ENCODE measurements around the gene SAMD4B. TPM values are rescaled to one million over a fixed set of nuclear protein-coding genes. Genes with fewer than 3 reads are reported as not detected.

Gene SAMD4B
- total RNA-seq, 1 experiment from 2014 or later: 57.4 TPM

DNA sequence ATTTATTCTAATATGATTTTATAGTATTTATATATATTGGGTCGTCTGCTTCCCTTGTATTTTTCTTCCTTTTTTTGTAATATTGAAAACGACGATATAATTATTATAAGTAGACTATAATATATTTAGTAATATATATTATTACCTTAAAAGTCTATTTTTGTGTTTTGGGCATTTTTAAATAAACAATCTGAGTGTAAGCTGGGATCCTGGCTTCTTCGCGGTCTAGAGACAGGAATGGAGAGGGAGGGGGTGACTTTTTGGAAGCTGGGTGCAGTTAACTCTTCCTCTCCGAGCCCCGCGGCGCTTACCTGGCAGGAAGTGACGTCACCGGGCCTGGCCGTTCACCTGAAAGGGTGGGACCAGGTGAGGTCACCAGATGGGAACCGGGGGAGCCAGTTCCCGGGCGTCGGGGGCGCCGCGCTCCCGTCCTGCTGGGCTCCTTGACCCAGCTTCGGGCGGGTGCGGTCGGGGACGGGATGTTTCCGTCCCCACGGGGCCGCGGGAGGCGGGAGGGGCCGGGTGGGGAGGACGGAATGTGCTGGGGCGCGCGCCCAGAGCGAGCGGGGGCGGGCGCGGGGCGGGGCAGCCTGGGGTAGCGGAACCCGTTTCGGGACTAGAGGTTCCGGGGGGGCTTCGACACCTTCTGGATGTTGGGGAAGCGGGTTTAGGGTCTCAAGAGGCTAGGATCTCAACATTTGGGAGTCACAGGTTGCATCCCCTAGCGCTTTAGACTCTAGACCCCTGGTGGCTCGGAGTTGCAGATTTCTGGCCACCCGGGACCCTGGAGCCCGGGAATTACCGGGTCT lies 67.2 kb downstream of the SAMD4B start:
- DNase-seq (ENCODE audit: low read depth): peak; percentile 76

- DNase-seq (ENCODE audit: low read depth): peak; percentile 67
Observed at GRCh38 chr19:39410017-39410830, 68.0 kb downstream of the SAMD4B start.

DNA sequence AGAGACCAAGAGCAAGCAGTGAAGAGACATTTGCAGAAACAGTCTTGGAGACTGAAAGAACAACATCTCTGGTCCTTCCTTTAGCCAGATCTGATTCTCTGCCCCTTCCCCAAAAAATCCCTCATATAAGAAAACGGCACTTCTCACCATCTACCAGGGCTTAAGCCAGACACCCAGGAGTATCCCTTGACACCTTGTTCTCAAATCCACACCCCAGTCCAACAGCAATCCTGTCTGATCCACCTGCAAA lies 68.5 kb downstream of the SAMD4B start:
- no peak for DNase-seq (ENCODE audit: low read depth)

GRCh38 chr19:39411081-39411831 lies 69.0 kb downstream of the SAMD4B start:
- DNase-seq (ENCODE audit: low read depth): no peak

- DNase-seq (ENCODE audit: low read depth): peak; percentile 90
Observed at GRCh38 chr19:39411832-39412099, 69.5 kb downstream of the SAMD4B start.

- peak; percentile 98 for DNase-seq (ENCODE audit: low read depth)
Observed at GRCh38 chr19:39412100-39412866, 70.1 kb downstream of the SAMD4B start, which contains the start of gene PLEKHG2. TSS of gene PLEKHG2 (plus strand) at chr19:39412669. CDS start at chr19:39414087, 1,418 bp downstream.

DNA sequence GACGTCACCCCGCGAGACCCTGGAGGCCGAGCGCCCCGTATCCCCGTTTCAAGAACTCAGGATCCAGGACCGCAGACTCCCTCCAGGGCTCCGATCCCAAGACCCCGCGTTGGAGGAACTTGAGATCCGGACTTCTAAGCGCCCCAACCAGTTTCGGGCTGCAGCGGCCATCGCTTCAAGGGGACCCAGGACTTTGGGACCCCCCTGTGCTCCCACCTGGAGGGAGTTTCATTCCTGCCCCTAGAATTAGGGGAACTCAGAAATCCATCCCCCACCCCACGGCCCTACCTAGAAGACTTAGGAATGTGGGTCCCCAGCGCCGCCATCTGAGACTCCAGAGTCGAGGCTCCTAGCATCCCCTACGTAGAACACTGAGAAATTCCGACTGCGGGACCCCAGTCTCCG lies 70.6 kb downstream of the SAMD4B start:
- no peak for DNase-seq (ENCODE audit: low read depth)

GRCh38 chr19:39413272-39413910 lies 71.2 kb downstream of the SAMD4B start:
- peak; percentile 56 for DNase-seq (ENCODE audit: low read depth)

DNA sequence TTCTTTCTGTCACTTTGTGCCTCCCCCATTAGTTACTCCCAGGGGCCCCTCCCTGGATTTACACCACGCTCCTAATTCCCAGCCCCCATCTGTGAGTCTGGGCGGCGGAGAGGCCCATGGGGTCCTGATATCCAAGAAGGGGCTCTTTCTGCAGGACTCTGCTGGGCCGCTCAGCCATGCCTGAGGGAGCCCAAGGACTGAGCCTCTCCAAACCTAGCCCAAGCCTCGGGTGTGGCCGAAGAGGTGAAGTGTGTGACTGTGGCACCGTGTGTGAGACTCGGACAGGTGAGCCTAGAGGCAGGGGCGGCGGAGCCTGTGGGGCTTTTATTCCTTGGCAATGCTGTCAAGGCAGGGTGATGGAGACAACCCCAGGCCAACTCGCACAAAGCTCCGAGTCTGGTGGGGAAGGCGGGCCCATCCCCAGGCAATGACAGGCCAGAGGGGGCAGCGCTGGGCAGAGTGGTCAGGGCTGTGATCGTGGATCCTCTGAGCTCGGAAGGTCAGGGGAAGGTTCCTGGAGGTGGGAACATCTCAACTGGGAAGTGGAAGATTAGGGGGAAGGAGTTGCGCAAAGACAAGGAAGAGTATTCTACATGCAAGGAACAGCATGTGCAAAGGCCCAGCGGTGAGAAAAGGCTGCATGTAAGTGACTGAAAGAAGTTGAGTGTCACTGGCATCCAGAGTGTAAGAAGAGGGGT lies 71.8 kb downstream of the SAMD4B start:
- DNase-seq (ENCODE audit: low read depth): peak; percentile 45

DNA sequence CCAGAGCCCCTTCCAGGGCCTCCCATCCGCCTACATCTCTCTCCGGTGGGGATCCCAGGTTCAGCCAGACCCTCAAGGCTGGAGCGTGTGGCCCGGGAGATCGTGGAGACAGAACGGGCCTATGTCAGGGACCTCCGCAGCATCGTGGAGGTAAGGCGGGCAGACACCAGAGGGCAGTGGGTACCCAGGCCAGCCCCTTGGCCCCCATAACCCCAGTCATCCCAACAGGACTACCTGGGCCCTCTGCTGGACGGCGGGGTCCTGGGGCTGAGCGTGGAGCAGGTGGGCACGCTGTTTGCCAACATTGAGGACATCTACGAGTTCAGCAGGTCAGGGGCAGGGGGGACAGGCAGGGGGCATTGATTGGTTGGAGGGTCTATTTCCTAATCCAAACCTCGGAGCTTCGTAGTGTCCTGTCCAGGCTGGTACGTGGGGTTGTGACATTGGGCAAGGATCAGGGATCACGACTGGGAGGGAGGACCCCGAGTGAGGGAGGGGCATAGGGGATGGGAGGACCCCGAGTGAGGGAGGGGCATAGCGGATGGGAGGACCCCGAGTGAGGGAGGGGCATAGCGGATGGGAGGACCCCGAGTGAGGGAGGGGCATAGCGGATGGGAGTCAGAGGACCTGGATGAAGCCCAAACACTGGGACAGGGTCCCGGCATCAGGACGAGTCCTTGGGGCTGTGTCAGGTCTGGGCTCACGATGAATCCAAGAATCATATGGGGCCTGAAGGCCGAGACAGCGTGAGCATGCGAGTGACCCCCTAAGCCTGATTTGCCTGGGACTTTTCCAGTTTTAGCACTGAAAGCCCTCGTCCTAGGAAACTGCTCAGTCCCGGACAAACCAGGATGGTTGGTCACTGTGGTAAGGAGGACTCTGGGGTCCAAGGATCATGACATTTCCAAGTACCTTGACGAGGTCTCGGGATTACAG lies 73.2 kb downstream of the SAMD4B start:
- no peak for DNase-seq (ENCODE audit: low read depth)

GRCh38 chr19:39416152-39417120 lies 74.2 kb downstream of the SAMD4B start:
- no peak for DNase-seq (ENCODE audit: low read depth)

GRCh38 chr19:39417463-39418181 lies 75.4 kb downstream of the SAMD4B start:
- no peak for DNase-seq (ENCODE audit: low read depth)

- no peak for DNase-seq (ENCODE audit: low read depth)
Observed at GRCh38 chr19:39419003-39419402, 76.8 kb downstream of the SAMD4B start.

DNA sequence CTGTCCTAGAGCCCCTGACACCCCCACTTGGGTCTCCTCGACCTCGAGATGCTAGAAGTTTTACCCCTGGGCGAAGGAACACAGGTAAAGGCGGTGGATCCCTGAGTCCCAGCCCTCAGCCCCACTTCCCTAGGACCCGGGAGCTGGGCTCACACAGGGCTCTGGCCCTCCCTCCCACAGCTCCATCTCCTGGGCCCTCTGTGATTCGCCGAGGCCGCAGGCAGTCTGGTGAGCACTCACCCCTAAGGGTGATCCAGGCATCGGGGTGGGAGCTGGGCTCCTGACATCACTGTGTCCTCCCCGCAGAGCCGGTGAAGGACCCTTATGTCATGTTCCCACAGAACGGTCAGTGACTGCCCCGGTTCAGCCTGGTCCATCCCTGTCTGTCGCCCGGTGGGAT lies 78.5 kb downstream of the SAMD4B start:
- no peak for DNase-seq (ENCODE audit: low read depth)

DNA sequence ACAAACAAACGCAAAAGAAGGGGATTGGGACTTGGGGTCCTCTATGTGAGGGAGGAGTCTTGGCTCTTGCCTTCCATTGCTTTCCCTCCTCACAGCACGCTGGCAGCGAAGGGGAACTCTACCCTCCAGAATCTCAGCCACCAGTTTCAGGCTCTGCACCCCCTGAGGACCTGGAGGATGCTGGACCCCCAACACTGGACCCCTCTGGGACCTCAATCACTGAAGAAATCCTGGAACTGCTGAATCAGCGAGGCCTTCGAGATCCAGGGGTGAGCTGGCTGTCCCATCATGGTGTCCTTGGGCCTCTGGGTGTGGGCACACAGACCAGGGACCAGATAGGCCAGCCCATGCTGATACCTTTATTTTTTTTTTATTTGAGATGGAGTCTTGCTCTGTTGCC lies 79.8 kb downstream of the SAMD4B start:
- DNase-seq (ENCODE audit: low read depth): no peak

DNA sequence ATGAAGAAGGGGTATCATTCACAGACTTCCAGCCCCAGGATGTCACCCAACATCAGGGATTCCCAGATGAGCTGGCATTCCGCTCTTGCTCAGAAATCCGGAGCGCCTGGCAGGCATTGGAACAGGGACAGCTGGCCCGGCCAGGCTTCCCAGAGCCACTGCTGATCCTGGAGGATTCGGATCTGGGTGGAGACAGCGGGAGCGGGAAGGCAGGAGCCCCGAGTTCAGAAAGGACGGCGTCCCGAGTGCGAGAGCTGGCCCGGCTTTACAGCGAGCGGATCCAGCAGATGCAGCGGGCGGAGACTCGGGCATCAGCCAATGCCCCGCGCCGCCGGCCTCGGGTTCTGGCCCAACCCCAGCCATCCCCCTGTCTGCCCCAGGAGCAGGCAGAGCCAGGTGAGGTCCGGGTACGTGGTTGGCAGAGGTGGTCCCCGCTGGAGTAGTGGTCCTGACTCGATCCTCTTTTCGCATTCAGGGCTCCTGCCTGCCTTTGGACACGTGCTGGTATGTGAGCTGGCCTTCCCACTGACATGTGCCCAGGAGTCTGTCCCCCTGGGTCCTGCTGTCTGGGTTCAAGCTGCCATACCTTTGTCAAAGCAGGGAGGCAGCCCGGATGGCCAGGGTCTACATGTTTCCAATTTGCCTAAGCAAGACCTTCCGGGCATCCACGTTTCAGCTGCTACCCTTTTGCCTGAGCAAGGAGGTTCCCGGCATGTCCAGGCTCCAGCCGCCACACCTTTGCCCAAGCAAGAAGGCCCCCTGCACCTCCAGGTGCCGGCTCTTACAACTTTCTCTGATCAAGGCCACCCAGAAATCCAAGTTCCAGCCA lies 81.3 kb downstream of the SAMD4B start:
- DNase-seq (ENCODE audit: low read depth): no peak

DNA sequence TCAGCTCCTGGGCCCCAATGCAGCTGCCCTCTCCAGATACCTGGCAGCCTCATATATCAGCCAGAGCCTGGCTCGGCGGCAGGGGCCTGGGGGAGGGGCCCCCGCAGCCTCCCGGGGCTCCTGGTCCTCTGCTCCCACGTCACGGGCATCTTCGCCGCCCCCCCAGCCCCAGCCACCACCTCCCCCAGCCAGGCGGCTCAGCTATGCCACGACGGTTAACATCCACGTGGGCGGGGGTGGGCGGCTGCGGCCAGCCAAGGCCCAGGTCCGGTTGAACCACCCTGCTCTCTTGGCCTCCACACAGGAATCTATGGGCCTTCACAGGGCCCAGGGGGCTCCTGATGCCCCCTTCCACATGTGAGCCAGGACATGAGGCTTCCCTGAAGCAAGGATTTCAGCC lies 82.7 kb downstream of the SAMD4B start:
- DNase-seq (ENCODE audit: low read depth): no peak

Data from Daoy (cell line).